ENCODE data around the gene NANOS2.
A peak's percentile ranks its signal among the peaks of the same experiment; 100 is the strongest.
"Not testable (repeated sequence)": the region's sequence is repeated elsewhere in the genome, so short reads cannot be mapped to it uniquely, and the experiment has no call there.

The NANOS2 gene

DNA sequence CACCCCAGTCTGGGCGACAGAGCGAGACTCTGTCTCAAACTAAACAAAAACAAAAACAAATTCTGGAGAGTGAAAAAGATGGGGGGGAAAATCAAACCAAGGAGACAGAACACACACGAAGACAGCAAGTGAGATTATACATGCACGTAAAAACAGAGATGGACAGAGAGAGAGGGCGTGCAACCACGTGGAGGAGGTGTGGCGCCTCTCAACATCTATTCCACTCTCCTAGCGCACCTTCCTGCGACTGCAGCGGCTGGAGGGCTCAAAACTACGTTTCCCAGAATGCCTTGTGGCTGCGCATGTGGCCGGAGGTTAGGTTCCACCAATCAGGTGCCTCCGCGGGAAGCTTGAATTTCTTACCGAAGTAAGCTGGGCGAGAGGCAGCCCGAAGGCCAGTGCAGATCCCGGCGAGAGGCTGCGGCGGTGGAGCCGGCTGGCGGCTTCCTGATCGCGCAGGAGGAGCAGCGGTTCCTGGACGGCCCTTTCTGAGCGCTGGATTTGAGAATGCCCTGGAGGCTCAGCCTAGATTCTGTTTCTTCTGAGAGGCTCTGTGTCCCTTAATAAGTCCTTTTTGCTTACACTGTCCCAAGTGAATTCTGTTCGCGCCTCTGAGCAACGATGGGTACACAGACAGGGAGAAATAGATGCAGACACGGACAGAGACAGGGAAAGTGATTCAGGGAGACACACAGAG, 13.1 kb upstream of the NANOS2 start:
- FAIRE-seq = no peak

- no peak for FAIRE-seq
These were observed 10.4 kb upstream of the NANOS2 start for GRCh38 chr19:45924891-45925447.

GRCh38 chr19:45922281-45922680, 7.7 kb upstream of the NANOS2 start:
- no peak for FAIRE-seq

DNA sequence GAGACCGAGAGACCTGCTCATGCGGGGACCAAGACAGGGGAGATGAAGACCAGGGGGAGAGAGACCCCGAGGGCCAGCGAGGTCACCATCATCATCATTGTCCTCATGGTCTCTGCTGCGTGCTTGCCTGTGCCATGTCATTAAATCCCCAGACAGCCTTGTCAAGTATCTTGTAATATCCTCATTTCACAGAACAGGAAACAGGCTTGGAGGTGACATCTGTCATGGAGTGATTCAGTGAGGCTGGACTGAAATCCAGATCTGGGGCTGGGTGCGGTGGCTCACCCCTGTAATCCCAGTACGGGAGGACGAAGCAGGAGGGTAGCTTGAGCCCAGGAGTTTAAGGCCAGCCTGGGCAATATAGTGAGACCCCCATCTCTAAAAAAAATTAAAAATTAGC, 5.9 kb upstream of the NANOS2 start:
- no peak for FAIRE-seq

DNA sequence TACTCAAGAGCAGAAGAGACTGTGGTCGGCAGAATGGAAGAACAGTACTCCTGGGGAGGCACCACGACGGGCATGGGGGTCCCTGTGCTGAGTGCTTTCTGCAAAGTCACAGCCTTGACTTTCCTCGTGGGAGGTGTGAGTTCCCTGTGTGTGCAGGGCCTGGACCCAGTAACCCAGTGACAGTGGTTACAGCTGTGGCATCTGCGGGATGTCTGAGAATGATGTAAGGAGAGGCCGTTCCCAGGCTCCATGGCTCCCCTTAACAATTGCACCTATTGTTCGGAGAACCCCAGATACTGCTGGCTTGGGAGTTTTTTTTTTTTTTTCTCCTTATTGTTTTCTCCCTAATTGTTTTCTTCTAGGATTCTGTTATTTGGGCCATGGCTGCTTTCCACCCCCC, 5.1 kb upstream of the NANOS2 start:
- FAIRE-seq = no peak

GRCh38 chr19:45918721-45919120, 4.1 kb upstream of the NANOS2 start:
- FAIRE-seq = no peak

DNA sequence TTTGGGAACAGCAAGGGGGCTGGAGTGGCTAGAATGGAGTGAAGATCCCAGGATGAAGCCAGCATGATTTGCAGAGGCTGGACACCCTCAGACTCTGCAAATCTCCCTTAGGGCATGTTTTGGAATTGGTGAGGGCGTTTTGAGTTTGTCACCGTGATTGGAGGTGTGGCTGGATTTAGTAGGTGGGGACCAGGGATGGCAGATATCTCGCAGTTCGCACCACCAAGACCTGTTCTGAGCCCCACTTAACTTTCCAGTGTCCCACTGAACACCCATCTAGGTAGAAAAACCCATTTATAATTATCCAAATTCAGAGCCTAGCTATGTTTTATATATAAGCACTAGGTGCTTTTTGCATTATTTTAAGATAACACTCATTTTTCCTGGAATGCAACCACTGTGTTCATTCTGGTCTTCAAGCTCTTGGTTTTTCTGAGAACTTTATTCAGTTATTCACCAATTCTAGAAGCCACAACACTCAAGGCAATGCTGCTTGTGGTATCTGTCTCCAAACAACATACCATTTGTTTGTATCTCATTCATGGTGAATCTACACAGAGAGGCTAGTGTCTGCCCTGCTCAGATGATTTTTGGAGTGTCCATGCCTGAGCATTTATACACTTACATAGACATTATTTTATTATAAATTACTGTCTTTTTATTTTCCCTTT, 3.0 kb upstream of the NANOS2 start:
- no peak for FAIRE-seq

GRCh38 chr19:45911291-45911690, 3.3 kb downstream of the NANOS2 start:
- FAIRE-seq = no peak

- FAIRE-seq = no peak
These were observed 5.6 kb downstream of the NANOS2 start for GRCh38 chr19:45908956-45909355.

DNA sequence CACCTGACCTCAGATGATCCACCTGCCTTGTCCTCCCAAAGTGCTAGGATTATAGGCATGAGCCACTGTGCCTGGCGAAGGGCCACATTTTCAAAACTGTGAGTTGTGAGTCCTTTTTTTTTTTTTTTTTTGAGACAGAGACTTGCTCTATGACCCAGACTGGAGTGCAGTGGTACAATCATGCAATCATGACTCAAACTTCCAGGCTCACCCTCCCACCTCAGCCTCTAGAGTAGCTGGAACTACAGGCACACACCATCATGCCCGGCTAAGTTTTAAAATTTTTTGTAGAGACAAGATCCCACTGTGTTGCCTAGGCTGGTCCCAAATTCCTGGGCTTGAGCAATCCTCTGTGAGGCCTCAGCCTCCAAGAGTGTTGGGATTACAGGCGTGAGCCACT, 8.4 kb downstream of the NANOS2 start:
- no peak for FAIRE-seq

GRCh38 chr19:45905011-45905410, 9.6 kb downstream of the NANOS2 start:
- no peak for FAIRE-seq

- peak; percentile 35 for FAIRE-seq
These were observed 11.6 kb downstream of the NANOS2 start for GRCh38 chr19:45902651-45903625.

DNA sequence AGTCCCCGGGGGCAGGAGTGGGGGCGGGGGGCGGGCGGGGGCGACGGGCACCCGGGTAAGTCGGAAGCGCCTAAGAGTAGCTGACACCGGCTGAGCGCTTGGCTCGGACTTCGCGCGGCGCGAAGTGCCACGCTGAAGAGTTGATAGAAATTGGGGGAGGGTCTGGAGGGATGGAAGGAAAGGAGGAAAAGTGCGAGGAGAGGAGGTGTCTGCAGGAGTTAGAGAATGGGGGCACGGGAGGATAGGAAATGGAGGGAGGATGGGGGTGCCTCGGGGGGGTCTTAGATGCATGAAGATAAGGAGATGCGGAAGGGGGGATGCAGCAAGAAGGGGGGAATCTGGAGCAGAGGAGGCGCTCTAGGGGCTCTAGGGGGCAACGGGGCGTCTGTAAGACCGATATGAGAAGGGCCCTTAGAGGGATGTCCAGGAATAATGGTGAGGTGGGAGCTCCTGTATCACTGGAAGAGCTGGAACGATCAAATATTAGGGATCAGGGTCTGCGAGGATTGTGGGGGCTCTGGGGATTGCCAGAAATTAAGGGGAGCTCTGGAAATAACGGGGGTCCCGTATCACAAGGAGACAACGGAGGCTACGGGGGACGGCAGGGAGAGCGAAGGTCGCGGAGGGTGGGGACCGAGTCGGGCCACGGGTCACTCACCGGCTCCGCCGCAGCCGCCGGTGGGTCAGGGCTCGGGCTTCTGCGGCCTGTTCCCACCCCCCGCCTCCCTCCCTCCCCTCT, 12.5 kb downstream of the NANOS2 start, which contains the start of gene MYPOP:
Gene MYPOP, minus strand, starts transcription at position 702 of the 739 bp plus-strand sequence. CDS start 840 bp downstream, outside the sequence.
- FAIRE-seq = no peak

DNA sequence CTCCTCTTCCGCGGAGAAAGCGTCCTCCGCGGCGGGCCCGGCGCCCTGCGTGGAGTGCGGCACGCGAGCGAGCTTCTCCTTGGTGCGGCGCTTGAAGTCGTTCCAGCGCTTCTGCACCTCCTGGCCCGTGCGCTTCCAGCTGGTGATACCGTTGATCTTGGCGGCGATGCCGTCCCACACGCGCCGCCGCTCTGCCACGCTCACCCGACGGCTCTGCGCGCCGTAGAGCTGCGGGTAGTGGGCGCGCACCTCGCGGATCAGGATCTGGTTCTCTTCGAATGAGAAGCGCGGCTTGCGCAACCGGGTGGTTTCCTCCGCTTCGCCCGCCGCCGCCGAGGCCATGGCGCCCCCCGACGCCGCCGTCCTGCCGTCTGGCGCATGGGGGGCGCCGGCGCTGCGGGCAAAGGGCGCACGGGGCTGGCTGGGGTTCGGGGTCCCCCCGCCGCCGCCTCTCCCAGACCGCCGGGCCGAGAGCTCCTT, 13.1 kb downstream of the NANOS2 start:
- no peak for FAIRE-seq

DNA sequence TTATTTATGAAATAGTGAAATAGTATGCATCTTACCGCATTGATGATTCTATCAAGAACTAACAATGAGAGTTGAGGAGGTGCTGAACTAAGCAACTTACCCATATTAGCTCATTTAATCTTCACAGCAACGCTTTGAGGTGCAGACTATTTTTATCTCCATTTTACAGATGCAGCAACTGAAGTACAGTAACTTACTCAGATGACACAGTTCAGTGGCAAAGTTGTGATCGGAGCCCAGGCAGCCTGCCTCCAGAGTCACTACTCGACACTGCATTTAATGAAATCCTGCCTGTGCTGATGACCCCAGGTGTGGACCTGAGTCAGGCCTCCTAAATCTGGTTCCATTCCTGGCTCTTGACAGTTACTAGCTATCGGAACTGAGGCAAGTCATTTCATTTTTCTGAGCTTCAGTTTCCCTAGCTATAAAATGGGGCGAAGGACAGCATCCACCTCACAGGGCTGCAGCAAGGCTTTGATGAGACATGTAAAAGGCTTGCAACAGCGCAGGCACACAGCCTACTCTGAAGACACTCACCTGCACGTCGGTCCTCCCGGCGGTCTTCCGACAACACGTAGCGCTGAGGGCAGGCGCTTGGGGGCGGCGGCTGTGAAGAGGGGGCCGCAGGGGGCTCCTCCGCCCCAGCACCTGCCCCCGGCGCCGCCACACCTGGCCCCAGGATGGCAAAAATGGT, 13.7 kb downstream of the NANOS2 start:
- FAIRE-seq = no peak

DNA sequence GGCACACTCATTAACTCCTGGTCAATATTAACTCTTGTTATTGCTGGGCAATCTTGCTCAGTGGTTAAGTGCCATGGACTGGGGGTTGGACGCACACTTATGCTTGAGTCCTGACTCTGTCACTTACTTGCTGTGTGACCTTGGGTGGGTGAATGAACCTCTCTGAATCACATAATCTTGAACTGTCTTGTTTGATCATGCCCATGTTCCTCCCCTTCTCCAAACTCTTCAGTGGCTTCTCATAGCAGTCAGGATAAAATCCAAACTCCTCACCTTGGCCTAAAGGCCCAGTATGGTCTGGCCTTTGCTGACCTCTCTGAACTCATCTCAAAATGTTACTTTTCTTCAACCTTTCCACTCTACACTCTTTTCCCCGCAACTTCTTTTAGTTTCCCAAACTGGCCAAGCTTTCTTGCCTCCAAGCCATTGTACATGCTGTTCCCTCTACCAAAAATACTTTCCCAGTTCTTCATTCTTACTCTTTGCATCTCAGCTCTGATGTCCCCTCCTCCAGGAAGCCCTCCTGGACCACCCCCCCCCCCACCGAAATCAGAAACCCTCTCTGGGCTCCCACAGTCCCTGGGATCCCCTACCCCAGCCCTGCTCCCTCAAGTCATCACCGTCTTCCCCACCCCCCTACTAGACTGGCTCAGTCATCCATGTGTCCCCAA, 14.5 kb downstream of the NANOS2 start:
- no peak for FAIRE-seq

DNA sequence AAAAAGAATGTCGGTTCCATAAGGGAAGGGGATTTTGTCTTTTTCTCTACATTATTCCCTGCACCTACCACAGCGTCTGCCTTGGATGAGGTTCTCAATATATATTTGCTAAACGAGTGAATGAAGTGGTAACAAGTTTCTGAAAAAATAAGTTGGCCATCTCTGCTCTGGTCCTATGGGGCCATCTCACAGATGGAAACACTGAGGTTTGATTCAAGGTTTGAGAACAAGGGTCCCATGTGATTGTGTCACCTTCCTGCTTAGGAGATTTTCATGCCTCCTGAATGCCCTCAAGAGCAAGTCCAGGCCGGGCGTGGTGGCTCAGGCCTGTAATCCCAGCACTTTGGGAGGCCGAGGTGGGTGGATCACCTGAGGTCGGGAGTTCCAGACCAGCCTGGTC, 15.3 kb downstream of the NANOS2 start:
- FAIRE-seq = no peak

DNA sequence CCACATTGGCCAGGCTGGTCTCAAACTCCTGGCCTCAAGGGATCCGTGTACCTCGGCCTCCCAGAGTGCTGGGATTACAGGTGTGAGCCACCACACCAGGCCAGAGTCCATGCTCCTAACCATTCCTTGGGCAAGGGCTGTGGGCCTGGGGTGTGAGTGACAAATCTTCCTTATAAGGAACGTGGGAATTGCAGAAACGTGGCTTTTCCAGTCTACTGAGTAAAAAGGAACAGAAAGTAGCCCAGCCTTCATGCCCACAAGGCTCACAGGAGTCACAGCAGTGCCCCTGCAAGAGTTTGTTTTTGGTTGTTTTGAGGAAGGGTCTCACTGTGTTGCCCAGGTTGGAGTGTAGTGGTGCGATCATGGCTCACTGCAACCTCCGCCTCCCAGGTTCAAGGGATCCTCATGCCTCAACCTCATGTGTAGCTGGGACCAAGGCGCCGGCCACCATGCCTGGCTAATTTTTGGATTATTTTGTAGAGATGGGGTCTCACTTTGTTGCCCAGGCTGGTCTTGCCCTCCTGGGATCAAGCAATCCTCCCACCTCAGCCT, 17.2 kb downstream of the NANOS2 start:
- no peak for FAIRE-seq

DNA sequence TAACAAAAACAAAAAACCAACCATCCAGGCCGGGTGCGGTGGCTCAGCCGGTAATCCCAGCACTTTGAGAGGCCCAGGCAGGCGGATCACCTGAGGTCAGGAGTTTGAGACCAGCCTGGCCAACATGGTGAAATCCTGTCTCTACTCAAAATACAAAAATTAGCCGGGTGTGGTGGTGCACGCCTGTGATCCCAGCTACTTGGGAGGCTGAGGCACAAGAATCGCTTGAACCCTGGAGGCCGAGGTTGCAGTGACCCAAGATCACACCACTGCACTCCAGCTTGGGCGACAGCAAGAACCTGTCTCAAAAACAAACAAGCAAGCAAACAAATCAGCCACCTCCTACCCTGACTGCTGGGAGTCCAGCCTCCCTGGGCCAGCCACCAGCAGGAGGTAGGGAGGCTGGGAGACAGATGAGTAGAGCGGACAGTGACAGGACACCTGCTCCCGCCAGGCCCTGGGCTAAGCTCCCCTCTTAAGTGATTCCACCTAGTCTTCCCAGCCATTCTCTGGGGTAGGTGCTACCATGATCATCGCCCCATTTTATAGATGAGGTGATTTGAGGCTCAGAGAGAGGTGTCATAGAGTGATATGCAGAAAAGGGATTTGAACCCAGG, 18.5 kb downstream of the NANOS2 start:
- FAIRE-seq = not testable (repeated sequence)

DNA sequence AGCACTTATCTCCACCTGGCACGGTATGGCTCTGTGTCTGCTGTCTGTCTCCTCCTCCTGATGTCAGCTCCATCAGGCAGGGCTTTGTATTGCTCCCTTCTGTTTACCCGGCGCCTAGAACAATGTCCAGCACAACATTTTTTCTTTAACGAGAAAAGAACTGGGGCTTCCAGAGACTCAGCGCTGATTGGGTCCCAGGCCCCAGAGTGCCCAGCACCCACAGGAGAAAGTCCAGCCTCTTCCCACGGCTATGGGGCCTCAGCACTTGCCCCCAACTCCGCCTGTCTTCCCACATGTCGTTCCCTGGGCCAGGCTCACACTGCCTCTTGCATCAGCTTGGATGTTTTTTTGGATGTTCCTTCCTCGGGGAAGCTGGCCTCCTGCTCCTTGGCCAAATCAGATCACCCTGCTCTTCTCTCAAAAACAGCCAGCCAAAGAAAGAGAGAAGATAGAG, 19.0 kb downstream of the NANOS2 start:
- FAIRE-seq = no peak

Data from endometrium (tissue), 2 donors.